ENCODE measurements around the gene FGF12. TPM values are rescaled to one million over a fixed set of nuclear protein-coding genes. Genes with fewer than 3 reads are reported as not detected.

The FGF12 gene
- total RNA-seq, 4 donors from 2014 or later = 1.0 to 4.4 (median 1.3) TPM; not detected in 1

GRCh38 chr3:192296845-192297244 is 430.5 kb downstream of the FGF12 start:
- Histone ChIP-seq H3K9me3 (no peaks in the 10 kb centered on the region), H3K27ac (no peak overlapping the region), H3K4me1 (no peaks in the 10 kb centered on the region), H3K36me3 (no peaks in the 10 kb centered on the region), H3K27me3 (no peaks in the 10 kb centered on the region), H3K4me3 (no peak overlapping the region)
- no peak for TF ChIP-seq POLR2A (IDR thresholded peaks at IDR 0.05)
- TF ChIP-seq CTCF (IDR thresholded peaks at IDR 0.05) = no peak
- intact Hi-C loops (cut with DNase I; ENCODE audit: low total_unique reads) = no loop called here
- no peak for DNase-seq

GRCh38 chr3:192284443-192285072 is 442.8 kb downstream of the FGF12 start:
- H3K4me1 ChIP-seq = no peaks in the 10 kb centered on the region
- DNase-seq = no peak
- H3K36me3 ChIP-seq = no peaks in the 10 kb centered on the region
- no peak for TF ChIP-seq CTCF (IDR thresholded peaks at IDR 0.05)
- TF ChIP-seq POLR2A (IDR thresholded peaks at IDR 0.05) = no peak
- intact Hi-C loops (cut with DNase I; ENCODE audit: low total_unique reads) = no loop called here
- no peak overlapping the region for H3K27ac ChIP-seq
- H3K9me3 ChIP-seq = no peaks in the 10 kb centered on the region
- no peak overlapping the region for H3K4me3 ChIP-seq
- H3K27me3 ChIP-seq = no peaks in the 10 kb centered on the region

GRCh38 chr3:192281207-192281880 is 446.0 kb downstream of the FGF12 start:
- Histone ChIP-seq H3K9me3 (no peaks in the 10 kb centered on the region), H3K36me3 (no peaks in the 10 kb centered on the region), H3K27me3 (no peaks in the 10 kb centered on the region), H3K4me3 (no peak overlapping the region), H3K4me1 (no peaks in the 10 kb centered on the region), H3K27ac (no peak overlapping the region)
- TF ChIP-seq POLR2A (IDR thresholded peaks at IDR 0.05) (no peak), CTCF (IDR thresholded peaks at IDR 0.05) (no peak)
- intact Hi-C loops (cut with DNase I; ENCODE audit: low total_unique reads) = no loop called here
- DNase-seq = no peak

GRCh38 chr3:192279664-192280063 is 447.7 kb downstream of the FGF12 start:
- H3K9me3 ChIP-seq = no peaks in the 10 kb centered on the region
- H3K36me3 ChIP-seq = no peaks in the 10 kb centered on the region
- TF ChIP-seq CTCF (IDR thresholded peaks at IDR 0.05) = no peak
- TF ChIP-seq POLR2A (IDR thresholded peaks at IDR 0.05) = no peak
- DNase-seq = no peak
- intact Hi-C loops (cut with DNase I; ENCODE audit: low total_unique reads) = no loop called here
- H3K27me3 ChIP-seq = no peaks in the 10 kb centered on the region
- no peak overlapping the region for H3K27ac ChIP-seq
- H3K4me1 ChIP-seq = no peaks in the 10 kb centered on the region
- no peak overlapping the region for H3K4me3 ChIP-seq

- H3K4me3 ChIP-seq = no peak overlapping the region
- no peaks in the 10 kb centered on the region for H3K4me1 ChIP-seq
- TF ChIP-seq POLR2A (IDR thresholded peaks at IDR 0.05) (no peak), CTCF (IDR thresholded peaks at IDR 0.05) (no peak)
- no peaks in the 10 kb centered on the region for H3K36me3 ChIP-seq
- H3K27me3 ChIP-seq = no peaks in the 10 kb centered on the region
- intact Hi-C loops (cut with DNase I; ENCODE audit: low total_unique reads) = no loop called here
- no peak for DNase-seq
- no peak overlapping the region for H3K27ac ChIP-seq
- no peaks in the 10 kb centered on the region for H3K9me3 ChIP-seq
Observed at GRCh38 chr3:192277477-192277876, 449.9 kb downstream of the FGF12 start.
